Parathyroid adenoma (tissue), 2 donors: ENCODE results near the gene PXDC1.

Experiments used
- H2AFZ ChIP-seq: fragments of 300-600 bp; sonication (generic); one replicate; pipeline ENCODE4 v1.7.0; 2017; ENCODE audit warnings: antibody characterized with exemption, mild to moderate bottlenecking
- H3K27ac ChIP-seq: fragments of 300-600 bp; sonication (generic); one replicate; pipeline ENCODE4 v1.7.0; 2017
- H3K27me3 ChIP-seq: fragments of 300-600 bp; sonication (generic); one replicate; pipeline ENCODE4 v1.7.0; 2017; ENCODE audit warnings: low read length; ENCODE audit not compliant: control insufficient read depth, insufficient read depth
- H3K36me3 ChIP-seq: fragments of 300-600 bp; sonication (generic); one replicate; pipeline ENCODE4 v1.7.0; 2017; ENCODE audit warnings: low read length; ENCODE audit not compliant: control insufficient read depth, insufficient read depth
- H3K4me1 ChIP-seq: fragments of 300-600 bp; sonication (generic); one replicate; pipeline ENCODE4 v1.7.0; 2017; ENCODE audit warnings: control low read depth
- H3K4me2 ChIP-seq: fragments of 300-600 bp; sonication (generic); one replicate; pipeline ENCODE4 v1.7.0; 2017; ENCODE audit warnings: low read length
- H3K4me3 ChIP-seq: fragments of 300-600 bp; sonication (generic); one replicate; pipeline ENCODE4 v1.7.0; 2017; ENCODE audit warnings: low read depth, low read length
- H3K79me2 ChIP-seq: fragments of 300-600 bp; sonication (generic); one replicate; pipeline ENCODE4 v1.7.0; 2017; ENCODE audit warnings: control low read depth
- H3K9ac ChIP-seq: fragments of 300-600 bp; sonication (generic); one replicate; pipeline ENCODE4 v1.7.0; 2017; ENCODE audit warnings: mild to moderate bottlenecking
- H3K9me3 ChIP-seq: fragments of 300-600 bp; sonication (generic); one replicate; pipeline ENCODE4 v1.7.0; 2017; ENCODE audit warnings: low read length; ENCODE audit not compliant: control insufficient read depth
- TF ChIP-seq, protein P1 (sequence below): fragments of 300-600 bp; sonication (generic); IDR thresholded peaks from one replicate; pipeline ENCODE4 v1.7.0; 2017; ENCODE audit warnings: antibody characterized with exemption, mild to moderate bottlenecking
- donor health status: primary hyperparathyroidism.

Gene PXDC1

DNA sequence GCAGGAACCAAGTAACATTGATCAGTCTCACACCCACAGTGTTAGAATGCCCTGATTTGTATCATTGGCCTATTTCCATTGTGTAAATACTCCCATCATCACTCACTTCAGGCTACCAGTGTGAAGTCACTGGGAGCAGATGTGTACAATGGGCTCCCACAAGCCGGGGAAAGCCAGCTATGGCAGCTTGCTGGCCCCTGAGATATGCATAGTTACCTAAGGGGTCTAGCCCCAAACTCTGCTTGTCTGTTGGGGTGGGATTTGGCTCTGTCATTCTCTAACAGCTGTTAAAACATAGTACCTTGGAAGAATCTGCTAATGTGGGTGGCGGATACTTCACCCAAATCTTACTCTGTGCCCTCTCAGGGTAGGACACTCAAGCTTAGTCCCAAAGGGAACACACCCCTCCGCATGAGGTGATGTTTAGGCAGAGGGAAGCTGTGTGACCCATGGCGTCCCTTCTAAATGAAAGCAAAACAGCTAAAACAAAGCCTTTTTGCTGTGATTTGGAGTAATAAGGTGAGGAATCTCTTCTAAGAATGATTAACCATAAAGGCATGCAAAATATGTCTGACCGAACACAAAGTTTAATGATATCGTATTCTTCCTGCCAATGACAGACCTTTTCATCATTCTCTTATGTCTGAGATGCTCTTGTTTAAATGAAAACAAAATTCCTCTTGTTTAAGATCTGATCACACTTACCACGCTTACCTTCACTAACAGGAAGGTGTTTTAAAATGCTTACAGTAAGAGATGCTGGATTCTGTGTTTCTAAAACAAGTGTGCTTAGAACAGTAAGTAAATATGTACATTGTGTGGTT, 45.9 kb upstream of the PXDC1 start:
- no peak overlapping the region for H2AFZ ChIP-seq
- H3K9me3 ChIP-seq, result no peaks in the 10 kb centered on the region
- H3K4me2 ChIP-seq, result no peak overlapping the region
- H3K79me2 ChIP-seq, result no peaks in the 10 kb centered on the region
- H3K4me1 ChIP-seq, result no peaks in the 10 kb centered on the region
- no peaks in the 10 kb centered on the region for H3K36me3 ChIP-seq
- H3K9ac ChIP-seq, result no peak overlapping the region
- no peaks in the 10 kb centered on the region for H3K27me3 ChIP-seq
- peak overlapping the region; percentile 40 for H3K27ac ChIP-seq
- TF ChIP-seq, protein P1, sequence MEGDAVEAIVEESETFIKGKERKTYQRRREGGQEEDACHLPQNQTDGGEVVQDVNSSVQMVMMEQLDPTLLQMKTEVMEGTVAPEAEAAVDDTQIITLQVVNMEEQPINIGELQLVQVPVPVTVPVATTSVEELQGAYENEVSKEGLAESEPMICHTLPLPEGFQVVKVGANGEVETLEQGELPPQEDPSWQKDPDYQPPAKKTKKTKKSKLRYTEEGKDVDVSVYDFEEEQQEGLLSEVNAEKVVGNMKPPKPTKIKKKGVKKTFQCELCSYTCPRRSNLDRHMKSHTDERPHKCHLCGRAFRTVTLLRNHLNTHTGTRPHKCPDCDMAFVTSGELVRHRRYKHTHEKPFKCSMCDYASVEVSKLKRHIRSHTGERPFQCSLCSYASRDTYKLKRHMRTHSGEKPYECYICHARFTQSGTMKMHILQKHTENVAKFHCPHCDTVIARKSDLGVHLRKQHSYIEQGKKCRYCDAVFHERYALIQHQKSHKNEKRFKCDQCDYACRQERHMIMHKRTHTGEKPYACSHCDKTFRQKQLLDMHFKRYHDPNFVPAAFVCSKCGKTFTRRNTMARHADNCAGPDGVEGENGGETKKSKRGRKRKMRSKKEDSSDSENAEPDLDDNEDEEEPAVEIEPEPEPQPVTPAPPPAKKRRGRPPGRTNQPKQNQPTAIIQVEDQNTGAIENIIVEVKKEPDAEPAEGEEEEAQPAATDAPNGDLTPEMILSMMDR, result no peak
- H3K4me3 ChIP-seq, result no peak overlapping the region

DNA sequence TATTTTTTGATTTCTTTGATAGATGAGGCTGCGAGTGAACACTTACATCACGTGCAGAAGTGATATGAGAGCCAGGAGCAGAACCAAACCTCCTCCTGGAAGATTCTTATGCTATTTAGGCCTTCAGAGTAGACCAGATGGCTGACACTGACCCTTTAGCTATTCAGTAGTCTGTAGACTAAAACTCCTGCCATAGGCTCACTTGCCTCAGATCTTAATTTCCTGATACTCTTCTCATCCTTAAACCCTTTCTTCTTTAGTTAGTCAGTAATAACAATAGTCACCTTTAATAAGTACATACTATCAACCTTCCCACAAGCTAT, 45.2 kb upstream of the PXDC1 start:
- no peak overlapping the region for H3K9ac ChIP-seq
- TF ChIP-seq, protein P1, result no peak
- no peaks in the 10 kb centered on the region for H3K79me2 ChIP-seq
- H3K27ac ChIP-seq, result peak overlapping the region; percentile 40
- H3K27me3 ChIP-seq, result no peaks in the 10 kb centered on the region
- no peak overlapping the region for H3K4me2 ChIP-seq
- H3K9me3 ChIP-seq, result no peaks in the 10 kb centered on the region
- no peak overlapping the region for H3K4me3 ChIP-seq
- no peaks in the 10 kb centered on the region for H3K4me1 ChIP-seq
- no peak overlapping the region for H2AFZ ChIP-seq
- no peaks in the 10 kb centered on the region for H3K36me3 ChIP-seq

DNA sequence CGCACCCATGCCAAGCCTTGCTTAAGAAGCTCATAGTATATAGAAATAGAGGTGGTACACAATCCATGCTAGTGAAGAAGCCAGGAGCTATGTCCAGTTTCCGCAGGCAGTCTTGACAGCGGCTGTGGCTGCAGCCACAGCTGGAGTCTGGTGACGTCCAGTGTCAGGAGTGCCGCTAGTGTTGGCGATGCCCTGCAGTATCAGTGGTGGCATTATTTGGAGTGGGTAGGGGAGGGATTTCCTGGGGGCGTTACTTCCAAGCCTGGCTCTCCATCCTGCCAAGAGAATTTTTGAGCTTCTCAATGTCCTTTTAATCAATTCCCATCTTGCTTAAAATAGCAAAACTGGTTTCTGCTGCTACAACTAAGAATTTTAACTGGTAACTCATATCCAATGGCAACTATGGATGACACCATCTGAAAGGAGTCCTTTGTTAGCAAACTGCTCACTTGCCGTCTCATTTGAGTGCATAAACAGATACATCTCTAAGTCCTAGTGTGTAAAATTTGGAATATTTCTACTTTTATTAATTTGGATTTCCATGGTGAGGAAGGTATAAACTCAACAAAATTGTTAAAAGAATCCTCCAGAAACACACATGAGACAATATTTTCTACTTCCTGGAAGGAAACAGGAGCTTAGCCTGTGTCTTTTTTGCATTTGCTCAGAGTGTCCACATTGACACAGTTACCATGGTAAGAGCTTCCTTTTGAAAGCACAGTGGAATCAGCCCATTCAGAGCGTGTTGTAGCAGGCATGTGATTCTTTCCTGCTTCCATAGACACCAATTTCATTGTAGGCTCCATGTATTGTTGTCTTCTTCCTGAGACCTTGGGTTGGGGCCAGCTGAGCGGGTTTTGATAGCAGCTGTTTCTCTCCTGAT, 44.6 kb upstream of the PXDC1 start:
- Histone ChIP-seq H3K27ac (peak overlapping the region; percentile 40), H3K9ac (no peak overlapping the region), H3K4me2 (no peak overlapping the region), H3K4me3 (no peak overlapping the region), H3K36me3 (no peaks in the 10 kb centered on the region), H2AFZ (no peak overlapping the region), H3K27me3 (no peaks in the 10 kb centered on the region), H3K79me2 (no peaks in the 10 kb centered on the region), H3K4me1 (no peaks in the 10 kb centered on the region), H3K9me3 (no peaks in the 10 kb centered on the region)
- TF ChIP-seq, protein P1, result no peak

DNA sequence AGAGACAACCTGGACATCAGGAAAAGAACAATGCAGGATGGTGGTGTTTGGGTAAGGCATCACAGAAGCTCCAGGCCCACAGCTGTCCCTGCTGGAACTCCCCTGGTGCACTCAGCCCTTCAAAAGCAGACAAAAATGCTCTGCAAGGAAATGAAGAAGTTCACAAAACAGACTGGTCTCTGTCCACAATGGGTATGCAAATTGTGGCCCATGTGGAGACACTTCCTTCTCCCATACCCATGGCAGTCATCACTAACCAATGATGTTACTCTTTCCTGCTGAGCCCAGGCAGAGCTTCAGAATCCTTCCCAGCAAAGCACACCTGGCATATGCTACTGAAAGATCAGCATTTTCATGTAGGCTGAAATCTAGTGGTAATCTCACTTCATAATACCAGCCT, 42.6 kb upstream of the PXDC1 start:
- no peak overlapping the region for H3K27ac ChIP-seq
- TF ChIP-seq, protein P1, result no peak
- H3K4me1 ChIP-seq, result no peaks in the 10 kb centered on the region
- no peak overlapping the region for H3K9ac ChIP-seq
- H3K4me2 ChIP-seq, result no peak overlapping the region
- H2AFZ ChIP-seq, result no peak overlapping the region
- H3K9me3 ChIP-seq, result no peaks in the 10 kb centered on the region
- no peaks in the 10 kb centered on the region for H3K27me3 ChIP-seq
- H3K4me3 ChIP-seq, result no peak overlapping the region
- H3K36me3 ChIP-seq, result no peaks in the 10 kb centered on the region
- no peaks in the 10 kb centered on the region for H3K79me2 ChIP-seq
